Measurements from ENCODE around the gene TXNL4A. TPM values are rescaled to one million over a fixed set of nuclear protein-coding genes. Genes with fewer than 3 reads are reported as not detected.

TXNL4A gene
- total and polyA plus RNA-seq, 2 donors (not counting 1 experiment from before 2014, with no cell fraction given), result 38.9 to 67.8 TPM

GRCh38 chr18:79927607-79928562 is 60.5 kb downstream of the TXNL4A start:
- CTCF ChIA-PET, result no interaction called here
- Mint-ChIP-seq H3K4me1 (no peaks in the 10 kb centered on the region), H3K4me3 (no peak overlapping the region), H3K9me3 (ENCODE audit: insufficient read depth) (peaks cover 18% of the 10 kb centered on the region), H3K27ac (no peak overlapping the region), H3K27me3 (no peaks in the 10 kb centered on the region)
- H2AFZ ChIP-seq (ENCODE audit: insufficient read depth, low read depth, low read length, poor library complexity, severe bottlenecking), result no peak overlapping the region
- no peak overlapping the region for H3K4me2 ChIP-seq (replicated peaks; ENCODE audit: low read depth, low read length, poor library complexity, severe bottlenecking)
- no peak overlapping the region for H3K27ac ChIP-seq (ENCODE audit: low read length in 2 of 2)
- TF ChIP-seq, protein P1, sequence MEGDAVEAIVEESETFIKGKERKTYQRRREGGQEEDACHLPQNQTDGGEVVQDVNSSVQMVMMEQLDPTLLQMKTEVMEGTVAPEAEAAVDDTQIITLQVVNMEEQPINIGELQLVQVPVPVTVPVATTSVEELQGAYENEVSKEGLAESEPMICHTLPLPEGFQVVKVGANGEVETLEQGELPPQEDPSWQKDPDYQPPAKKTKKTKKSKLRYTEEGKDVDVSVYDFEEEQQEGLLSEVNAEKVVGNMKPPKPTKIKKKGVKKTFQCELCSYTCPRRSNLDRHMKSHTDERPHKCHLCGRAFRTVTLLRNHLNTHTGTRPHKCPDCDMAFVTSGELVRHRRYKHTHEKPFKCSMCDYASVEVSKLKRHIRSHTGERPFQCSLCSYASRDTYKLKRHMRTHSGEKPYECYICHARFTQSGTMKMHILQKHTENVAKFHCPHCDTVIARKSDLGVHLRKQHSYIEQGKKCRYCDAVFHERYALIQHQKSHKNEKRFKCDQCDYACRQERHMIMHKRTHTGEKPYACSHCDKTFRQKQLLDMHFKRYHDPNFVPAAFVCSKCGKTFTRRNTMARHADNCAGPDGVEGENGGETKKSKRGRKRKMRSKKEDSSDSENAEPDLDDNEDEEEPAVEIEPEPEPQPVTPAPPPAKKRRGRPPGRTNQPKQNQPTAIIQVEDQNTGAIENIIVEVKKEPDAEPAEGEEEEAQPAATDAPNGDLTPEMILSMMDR (IDR thresholded peaks at IDR 0.05), result no peak
- no peak for TF ChIP-seq EZH2 (IDR thresholded peaks at IDR 0.05; ENCODE audit: borderline replicate concordance, insufficient read depth, low read depth, low read length, poor library complexity, severe bottlenecking)
- peaks cover 3 to 57% of the 10 kb centered on the region in 2 experiments for H3K36me3 ChIP-seq (replicated peaks in 1 of 2; ENCODE audit: control extremely low read depth in 1 of 2, control insufficient read depth in 1 of 2, extremely low read depth in 1 of 2, insufficient read depth in 2 of 2, low read length in 1 of 2)
- POLR2A ChIA-PET, result no interaction called here
- H3K9ac ChIP-seq (ENCODE audit: low read length), result no peak overlapping the region
- ATAC-seq (ENCODE audit: low read depth), result no peak
- H4K20me1 ChIP-seq (ENCODE audit: control insufficient read depth, insufficient read depth, low read length, poor library complexity, severe bottlenecking), result peaks cover 53% of the 10 kb centered on the region
- H3K4me1 ChIP-seq (ENCODE audit: control insufficient read depth in 2 of 2, insufficient read depth in 2 of 2, low read length in 2 of 2), result no peaks in the 10 kb centered on the region
- H3K27me3 ChIP-seq (replicated peaks in 1 of 4; ENCODE audit: control extremely low read depth in 1 of 4, control insufficient read depth in 3 of 4, insufficient read depth in 4 of 4, low read length in 3 of 4), result no peaks in the 10 kb centered on the region
- H3K79me2 ChIP-seq (ENCODE audit: control insufficient read depth, insufficient read depth, low read length), result peaks cover 89% of the 10 kb centered on the region
- DNase-seq, result no peak
- intact Hi-C loops (cut with micrococcal nuclease), result no loop called here
- H3K9me3 ChIP-seq (ENCODE audit: control extremely low read depth in 1 of 3, control insufficient read depth in 2 of 3, insufficient read depth in 1 of 3, low read length in 2 of 3), result peaks cover 1 to 40% (median 36%) of the 10 kb centered on the region in 3 donors
- no peak overlapping the region for H3K4me3 ChIP-seq (ENCODE audit: control extremely low read depth in 1 of 5, extremely low read depth in 1 of 5, insufficient read depth in 1 of 5, low read depth in 2 of 5, low read length in 4 of 5)
- WGBS (ENCODE audit: insufficient coverage), result 94% methylated on average over 21 of the region's 25 CpGs

Measured in B cell (primary cell).